ENCODE results near the gene GCNT1.

DNA sequence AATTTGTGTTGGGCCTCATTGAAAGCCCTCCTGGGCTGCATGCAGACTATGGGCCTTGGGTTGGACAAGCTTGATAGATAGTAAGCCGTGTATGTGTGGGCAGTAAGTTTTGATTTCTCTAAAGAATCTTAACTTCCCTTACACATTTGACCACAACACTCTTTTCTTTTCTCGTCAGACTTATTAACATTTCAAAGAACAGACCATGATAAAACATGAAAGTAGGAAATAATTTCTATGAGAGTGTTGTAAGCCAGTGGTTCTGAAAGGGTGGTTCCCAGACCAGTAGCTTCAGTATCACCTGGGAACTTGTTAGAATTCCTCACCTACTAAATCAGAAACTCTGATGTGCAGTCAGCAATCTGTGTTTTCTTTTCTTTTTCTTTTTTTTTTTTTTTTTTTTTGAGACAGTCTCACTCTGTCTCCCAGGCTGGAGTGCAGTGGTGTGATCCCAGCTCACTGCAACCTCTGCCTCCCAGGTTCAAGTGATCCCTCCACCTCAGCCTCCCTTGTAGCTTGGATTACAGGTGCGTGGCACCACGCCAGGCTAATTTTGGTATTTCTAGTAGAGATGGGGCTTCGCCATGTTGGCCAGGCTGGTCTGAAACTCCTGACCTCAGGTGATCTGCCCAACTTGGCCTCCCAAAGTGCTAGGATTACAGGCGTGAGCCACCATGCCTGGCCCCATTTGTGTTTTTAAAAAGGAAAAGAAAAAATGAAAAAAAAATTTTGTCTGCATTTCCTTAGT is 20.0 kb upstream of the GCNT1 start:
- TF ChIP-seq SMC3 (IDR thresholded peaks at IDR 0.05; ENCODE audit: low read depth, low read length): no peak
- TF ChIP-seq, protein P1, sequence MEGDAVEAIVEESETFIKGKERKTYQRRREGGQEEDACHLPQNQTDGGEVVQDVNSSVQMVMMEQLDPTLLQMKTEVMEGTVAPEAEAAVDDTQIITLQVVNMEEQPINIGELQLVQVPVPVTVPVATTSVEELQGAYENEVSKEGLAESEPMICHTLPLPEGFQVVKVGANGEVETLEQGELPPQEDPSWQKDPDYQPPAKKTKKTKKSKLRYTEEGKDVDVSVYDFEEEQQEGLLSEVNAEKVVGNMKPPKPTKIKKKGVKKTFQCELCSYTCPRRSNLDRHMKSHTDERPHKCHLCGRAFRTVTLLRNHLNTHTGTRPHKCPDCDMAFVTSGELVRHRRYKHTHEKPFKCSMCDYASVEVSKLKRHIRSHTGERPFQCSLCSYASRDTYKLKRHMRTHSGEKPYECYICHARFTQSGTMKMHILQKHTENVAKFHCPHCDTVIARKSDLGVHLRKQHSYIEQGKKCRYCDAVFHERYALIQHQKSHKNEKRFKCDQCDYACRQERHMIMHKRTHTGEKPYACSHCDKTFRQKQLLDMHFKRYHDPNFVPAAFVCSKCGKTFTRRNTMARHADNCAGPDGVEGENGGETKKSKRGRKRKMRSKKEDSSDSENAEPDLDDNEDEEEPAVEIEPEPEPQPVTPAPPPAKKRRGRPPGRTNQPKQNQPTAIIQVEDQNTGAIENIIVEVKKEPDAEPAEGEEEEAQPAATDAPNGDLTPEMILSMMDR (IDR thresholded peaks at IDR 0.05): no peak
- no peak for TF ChIP-seq EP300 (IDR thresholded peaks at IDR 0.05; ENCODE audit: borderline replicate concordance in 1 of 2, low read depth in 1 of 2, low read length in 1 of 2)
- TF ChIP-seq, protein P2, sequence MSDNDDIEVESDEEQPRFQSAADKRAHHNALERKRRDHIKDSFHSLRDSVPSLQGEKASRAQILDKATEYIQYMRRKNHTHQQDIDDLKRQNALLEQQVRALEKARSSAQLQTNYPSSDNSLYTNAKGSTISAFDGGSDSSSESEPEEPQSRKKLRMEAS (IDR thresholded peaks at IDR 0.05; ENCODE audit: low read depth): no peak
- no peak for TF ChIP-seq TAF1 (IDR thresholded peaks at IDR 0.05; ENCODE audit: borderline replicate concordance, low read depth, low read length)
- TF ChIP-seq TEAD4 (IDR thresholded peaks at IDR 0.05; ENCODE audit: borderline replicate concordance, insufficient read depth): no peak
- TF ChIP-seq RFX5 (IDR thresholded peaks at IDR 0.05; ENCODE audit: low read length): no peak
- TF ChIP-seq EZH2phosphoT487 (IDR thresholded peaks at IDR 0.05; ENCODE audit: borderline replicate concordance, low read depth): no peak
- TF ChIP-seq POLR2AphosphoS5 (IDR thresholded peaks at IDR 0.05; ENCODE audit: low read depth, low read length): no peak
- no peak for TF ChIP-seq TCF12 (IDR thresholded peaks at IDR 0.05)
- TF ChIP-seq MXI1 (IDR thresholded peaks at IDR 0.05; ENCODE audit: low read depth, low read length): no peak
- TF ChIP-seq SIN3A (IDR thresholded peaks at IDR 0.05; ENCODE audit: borderline replicate concordance, low read depth, low read length): no peak
- no peak for TF ChIP-seq RAD21 (IDR thresholded peaks at IDR 0.05; ENCODE audit: low read length)

All from SK-N-SH (cell line).